ENCODE results near the gene SPPL2C. TPM values are rescaled to one million over a fixed set of nuclear protein-coding genes. Genes with fewer than 3 reads are reported as not detected.

Gene SPPL2C
- total RNA-seq, 1 donor from 2014 or later = not detected

- intact Hi-C loops (cut with micrococcal nuclease) = no loop called here
- H3K27me3 ChIP-seq (ENCODE audit: low read depth) = peaks cover 78% of the 10 kb centered on the region
These were observed 19.4 kb downstream of the SPPL2C start for GRCh38 chr17:45863857-45864654.

GRCh38 chr17:45867171-45867570 lies 22.5 kb downstream of the SPPL2C start:
- H3K27ac ChIP-seq (replicated peaks) = no peak overlapping the region
- H3K4me1 ChIP-seq = no peaks in the 10 kb centered on the region
- no peaks in the 10 kb centered on the region for H3K36me3 ChIP-seq
- H3K9me3 ChIP-seq (replicated peaks) = no peaks in the 10 kb centered on the region
- intact Hi-C loops (cut with micrococcal nuclease) = no loop called here
- DNase-seq = no peak
- no peak for TF ChIP-seq CTCF (IDR thresholded peaks at IDR 0.05; ENCODE audit: borderline replicate concordance)
- H3K27me3 ChIP-seq (ENCODE audit: low read depth) = peaks cover 66% of the 10 kb centered on the region
- H3K4me3 ChIP-seq = no peak overlapping the region

More at GRCh38 chr17:45863857-45864654, 19.4 kb downstream of the SPPL2C start:
- Histone ChIP-seq H3K9me3 (replicated peaks) (no peaks in the 10 kb centered on the region), H3K27ac (replicated peaks) (no peak overlapping the region), H3K4me3 (no peak overlapping the region), H3K36me3 (no peaks in the 10 kb centered on the region), H3K4me1 (no peaks in the 10 kb centered on the region)
- TF ChIP-seq CTCF (IDR thresholded peaks at IDR 0.05; ENCODE audit: borderline replicate concordance) = no peak
- DNase-seq = no peak

- Histone ChIP-seq H3K27ac (replicated peaks) (no peak overlapping the region), H3K4me1 (no peaks in the 10 kb centered on the region), H3K4me3 (no peak overlapping the region), H3K27me3 (ENCODE audit: low read depth) (peaks cover 68% of the 10 kb centered on the region), H3K9me3 (replicated peaks) (no peaks in the 10 kb centered on the region), H3K36me3 (no peaks in the 10 kb centered on the region)
- intact Hi-C loops (cut with micrococcal nuclease) = no loop called here
- no peak for TF ChIP-seq CTCF (IDR thresholded peaks at IDR 0.05; ENCODE audit: borderline replicate concordance)
- no peak for DNase-seq
These were observed 23.0 kb downstream of the SPPL2C start for GRCh38 chr17:45867702-45868101.

- H3K4me3 ChIP-seq = no peak overlapping the region
- intact Hi-C loops (cut with micrococcal nuclease) = no loop called here
- no peaks in the 10 kb centered on the region for H3K4me1 ChIP-seq
- no peak overlapping the region for H3K27ac ChIP-seq (replicated peaks)
- H3K36me3 ChIP-seq = no peaks in the 10 kb centered on the region
- H3K27me3 ChIP-seq (ENCODE audit: low read depth) = peaks cover 68% of the 10 kb centered on the region
- no peak for TF ChIP-seq CTCF (IDR thresholded peaks at IDR 0.05; ENCODE audit: borderline replicate concordance)
- no peaks in the 10 kb centered on the region for H3K9me3 ChIP-seq (replicated peaks)
- no peak for DNase-seq
These were observed 23.6 kb downstream of the SPPL2C start for GRCh38 chr17:45868276-45868675.

- Histone ChIP-seq H3K9me3 (replicated peaks) (no peaks in the 10 kb centered on the region), H3K4me3 (no peak overlapping the region), H3K4me1 (no peaks in the 10 kb centered on the region), H3K27ac (replicated peaks) (no peak overlapping the region), H3K27me3 (ENCODE audit: low read depth) (peaks cover 66% of the 10 kb centered on the region), H3K36me3 (no peaks in the 10 kb centered on the region)
- DNase-seq = no peak
- intact Hi-C loops (cut with micrococcal nuclease) = no loop called here
- no peak for TF ChIP-seq CTCF (IDR thresholded peaks at IDR 0.05; ENCODE audit: borderline replicate concordance)
These were observed 25.1 kb downstream of the SPPL2C start for GRCh38 chr17:45869676-45870341.
